Breast epithelium (tissue), 4 donors: ENCODE results near the gene BNC2. TPM values are rescaled to one million over a fixed set of nuclear protein-coding genes. Genes with fewer than 3 reads are reported as not detected.

Experiments
- DNase-seq, 2 donors: peaks; one replicate each; pipeline ENCODE4 v3.0.0-alpha.2; 2019; ENCODE audit warnings: low spot score in 2 of 2
- H3K27ac ChIP-seq, 2 donors: fragments of 200-600 bp; sonication (generic) in 1 of 2; one replicate each; pipeline ENCODE4 v1.5.1; 2016 to 2019; ENCODE audit warnings: mild to moderate bottlenecking in 1 of 2
- H3K27me3 ChIP-seq, 2 donors: fragments of 200-600 bp; sonication (generic) in 1 of 2; one replicate each; pipeline versions ENCODE4 v1.5.1 to v1.6.0; 2017 to 2019; ENCODE audit warnings: control low read depth in 1 of 2, mild to moderate bottlenecking in 1 of 2
- H3K36me3 ChIP-seq: fragments of 200-600 bp; one replicate; pipeline ENCODE4 v1.5.1; 2019
- H3K4me1 ChIP-seq, 2 donors: fragments of 200-600 bp; sonication (generic); one replicate each; pipeline ENCODE4 v1.5.1; 2016 to 2019; ENCODE audit warnings: control low read depth in 1 of 2
- H3K4me3 ChIP-seq, 3 donors: fragments of 200-600 bp; sonication (generic); 1 replicate in 2 of 3; 2 replicates in 1 of 3; pipeline ENCODE4 v1.5.1; 2016 to 2019; ENCODE audit warnings: mild to moderate bottlenecking in 3 of 3, moderate library complexity in 2 of 3
- H3K9me3 ChIP-seq, 2 donors: fragments of 200-600 bp; sonication (generic) in 1 of 2; one replicate each; pipeline ENCODE4 v1.5.1; 2016 to 2019; ENCODE audit warnings: control low read depth in 1 of 2
- CTCF ChIP-seq, 3 donors: fragments of 450-650 bp; IDR thresholded peaks; one replicate each; pipeline ENCODE4 v1.5.1; 2016 to 2017; ENCODE audit warnings: antibody characterized with exemption in 3 of 3, mild to moderate bottlenecking in 3 of 3, moderate library complexity in 3 of 3
- POLR2A ChIP-seq: fragments of 450-650 bp; IDR thresholded peaks from one replicate; pipeline ENCODE4 v1.6.1; 2016; ENCODE audit warnings: antibody characterized with exemption, mild to moderate bottlenecking, moderate library complexity
- POLR2AphosphoS5 ChIP-seq, 3 donors: sonication (generic); formaldehyde crosslinking; IDR thresholded peaks; one replicate each; pipeline ENCODE4 v1.6.1; 2017; ENCODE audit warnings: antibody characterized with exemption in 3 of 3
- intact Hi-C: fragments of 100-400 bp; cut with DNase I; formaldehyde crosslinking; loops from one replicate; pipeline ENCODE4 v1.15.1; 2023; ENCODE audit warnings: low total_unique reads
- total RNA-seq, 3 donors: library from RNA; depleted of rRNA; stranded (reverse); fragments of >200 nt; gene quantifications; one replicate each; pipeline ENCODE4 v1.1.0, GENCODE V29; 2016

The BNC2 gene
- total RNA-seq, 3 donors from 2014 or later, result 15.8 to 21.1 (median 17.0) TPM

GRCh38 chr9:16877256-16877655, 6.8 kb upstream of the BNC2 start:
- Histone ChIP-seq H3K4me1 (no peaks in the 10 kb centered on the region), H3K27ac (no peak overlapping the region), H3K36me3 (no peaks in the 10 kb centered on the region), H3K27me3 (no peaks in the 10 kb centered on the region), H3K9me3 (peaks cover 0 to 12% of the 10 kb centered on the region in 2 donors), H3K4me3 (no peak overlapping the region)
- no peak for DNase-seq
- no peak for TF ChIP-seq POLR2AphosphoS5 (IDR thresholded peaks at IDR 0.05)
- no peak for TF ChIP-seq CTCF (IDR thresholded peaks at IDR 0.05)
- no peak for TF ChIP-seq POLR2A
- intact Hi-C loops, result no loop called here

- TF ChIP-seq CTCF (IDR thresholded peaks at IDR 0.05) (no peak), POLR2AphosphoS5 (IDR thresholded peaks at IDR 0.05) (no peak), POLR2A (no peak)
- Histone ChIP-seq H3K4me1 (no peaks in the 10 kb centered on the region), H3K4me3 (no peak overlapping the region), H3K27me3 (peaks cover 0 to 22% of the 10 kb centered on the region in 2 donors), H3K36me3 (no peaks in the 10 kb centered on the region), H3K9me3 (peaks cover 0 to 12% of the 10 kb centered on the region in 2 donors), H3K27ac (no peak overlapping the region)
- intact Hi-C loops, result no loop called here
- DNase-seq, result no peak
These were observed 2.8 kb upstream of the BNC2 start for GRCh38 chr9:16873126-16873802.

GRCh38 chr9:16871336-16872151, 1.1 kb upstream of the BNC2 start:
- Histone ChIP-seq H3K4me1 (no peaks in the 10 kb centered on the region), H3K4me3 (peak overlapping the region; percentile 63 to 91 (median 79)), H3K9me3 (peaks cover 0 to 6% of the 10 kb centered on the region in 2 donors), H3K27me3 (peaks cover 0 to 22% of the 10 kb centered on the region in 2 donors), H3K27ac (peak overlapping the region; percentile 61 to 89), H3K36me3 (no peaks in the 10 kb centered on the region)
- intact Hi-C loops, result no loop called here
- no peak for DNase-seq
- no peak for TF ChIP-seq POLR2AphosphoS5 (IDR thresholded peaks at IDR 0.05)

GRCh38 chr9:16869882-16870595, 431 bp downstream of the BNC2 start:
- Histone ChIP-seq H3K9me3 (no peaks in the 10 kb centered on the region), H3K36me3 (no peaks in the 10 kb centered on the region), H3K27me3 (peaks cover 0 to 22% of the 10 kb centered on the region in 2 donors), H3K4me1 (no peaks in the 10 kb centered on the region), H3K4me3 (peak overlapping the region; percentile 63 to 91 (median 79)), H3K27ac (peak overlapping the region; percentile 61 to 89)
- intact Hi-C loops, result no loop called here
- TF ChIP-seq POLR2AphosphoS5 (IDR thresholded peaks at IDR 0.05) (no peak), CTCF (IDR thresholded peaks at IDR 0.05) (no peak), POLR2A (no peak)
- DNase-seq, result no peak

- no peaks in the 10 kb centered on the region for H3K4me1 ChIP-seq
- peak overlapping the region; percentile 63 to 91 (median 79) for H3K4me3 ChIP-seq
- intact Hi-C loops, result no loop called here
- TF ChIP-seq CTCF (IDR thresholded peaks at IDR 0.05), result no peak
- TF ChIP-seq POLR2AphosphoS5 (IDR thresholded peaks at IDR 0.05), result no peak
- TF ChIP-seq POLR2A, result no peak
- H3K9me3 ChIP-seq, result no peaks in the 10 kb centered on the region
- no peak for DNase-seq
- H3K27me3 ChIP-seq, result peaks cover 0 to 22% of the 10 kb centered on the region in 2 donors
- H3K36me3 ChIP-seq, result no peaks in the 10 kb centered on the region
- peak overlapping the region; percentile 33 to 48 for H3K27ac ChIP-seq
These were observed 1.2 kb downstream of the BNC2 start for GRCh38 chr9:16869131-16869881.
